Small intestine (tissue), 7 donors: ENCODE data around the gene ST7. TPM values are rescaled to one million over a fixed set of nuclear protein-coding genes. Genes with fewer than 3 reads are reported as not detected.

ENCODE experiments used
- DNase-seq, 2 donors: peaks; one replicate each; pipeline versions ENCODE4 v3.0.0 to v3.0.0-alpha.2; 2013
- FAIRE-seq: peaks from 2 replicates; lab custom pipeline; 2012; peaks lifted over from hg19 to GRCh38; lab: Jason Lieb, UNC
- H3K27ac ChIP-seq, 3 donors: one replicate each; pipeline ENCODE4 v1.5.1; 2013; ENCODE audit warnings: low read length in 2 of 3, mild to moderate bottlenecking in 2 of 3, control low read depth in 1 of 3, inconsistent platforms in 1 of 3, low read depth in 1 of 3, moderate library complexity in 1 of 3
- H3K27me3 ChIP-seq, 3 donors: one replicate each; pipeline ENCODE4 v1.6.1; 2013; ENCODE audit warnings: low read length in 3 of 3, inconsistent platforms in 1 of 3; ENCODE audit not compliant: control insufficient read depth in 3 of 3, insufficient read depth in 3 of 3
- H3K36me3 ChIP-seq, 3 donors: one replicate each; pipeline ENCODE4 v1.6.1; 2013; ENCODE audit warnings: low read length in 3 of 3, inconsistent platforms in 1 of 3, low read depth in 1 of 3, mild to moderate bottlenecking in 1 of 3, moderate library complexity in 1 of 3; ENCODE audit not compliant: control insufficient read depth in 3 of 3, insufficient read depth in 2 of 3
- H3K4me1 ChIP-seq, 3 donors: one replicate each; pipeline ENCODE4 v1.6.1; 2013; ENCODE audit warnings: low read length in 2 of 3, inconsistent platforms in 1 of 3, low read depth in 1 of 3, mild to moderate bottlenecking in 1 of 3, moderate library complexity in 1 of 3; ENCODE audit not compliant: control insufficient read depth in 3 of 3, insufficient read depth in 2 of 3
- H3K4me3 ChIP-seq, 3 donors: one replicate each; pipeline ENCODE4 v1.5.1; 2013; ENCODE audit warnings: low read length in 3 of 3, control low read depth in 1 of 3, inconsistent platforms in 1 of 3, low read depth in 1 of 3, mild to moderate bottlenecking in 1 of 3, moderate library complexity in 1 of 3
- H3K9me3 ChIP-seq, 2 donors: one replicate each; pipeline ENCODE4 v1.6.1; 2013; ENCODE audit warnings: low read depth in 1 of 2, low read length in 1 of 2; ENCODE audit not compliant: control insufficient read depth in 2 of 2, insufficient read depth in 1 of 2
- WGBS, 3 donors: extraction: QIAGEN DNeasy Blood & Tissue Kit; methylation state at CpG; one replicate each; pipeline ENCODE4 v1.1.7; 2013; 5-methylcytosine and 5-hydroxymethylcytosine counted together
- polyA plus RNA-seq, 4 donors: library from polyadenylated mRNA; stranded (reverse) in 3 of 4; unstranded in 1 of 4; fragments of 200-250 nt in 3 of 4; fragments of 120-200 nt in 1 of 4; gene quantifications; one replicate each; pipeline versions ENCODE4 v1.2.1 to v1.2.3, GENCODE V29; 2013
- donor health status: healthy with polysubstance abuse.
- donor health status: control.
- donor health status: control.
- donor health status: Bipolar disorder and iron deficiency.
- donor health status: healthy.

ST7 gene
- polyA plus RNA-seq, 4 donors = 8.3 to 27.7 (median 13.0) TPM

- Histone ChIP-seq H3K27me3 (no peaks in the 10 kb centered on the region), H3K36me3 (no peaks in the 10 kb centered on the region), H3K4me1 (peaks cover 0 to 3% (median 0%) of the 10 kb centered on the region in 3 donors), H3K4me3 (no peak overlapping the region), H3K9me3 (no peaks in the 10 kb centered on the region), H3K27ac (no peak overlapping the region)
- FAIRE-seq = no peak
- 74 to 92% (median 83%) methylated on average over 6 of the region's 6 CpGs for WGBS, 3 donors
- DNase-seq = no peak
These were observed 57.3 kb downstream of the ST7 start for GRCh38 chr7:117010375-117011133.

- DNase-seq = no peak
- H3K4me3 ChIP-seq = no peak overlapping the region
- H3K27ac ChIP-seq = no peak overlapping the region
- FAIRE-seq = no peak
- 63 to 75% (median 68%) methylated on average over 6 of the region's 6 CpGs for WGBS, 3 donors
- no peaks in the 10 kb centered on the region for H3K27me3 ChIP-seq
- no peaks in the 10 kb centered on the region for H3K36me3 ChIP-seq
- peaks cover 0 to 3% (median 0%) of the 10 kb centered on the region in 3 donors for H3K4me1 ChIP-seq
- no peaks in the 10 kb centered on the region for H3K9me3 ChIP-seq
These were observed 58.3 kb downstream of the ST7 start for GRCh38 chr7:117011419-117012260.

GRCh38 chr7:117012284-117012683 lies 59.0 kb downstream of the ST7 start:
- peaks cover 0 to 3% (median 0%) of the 10 kb centered on the region in 3 donors for H3K4me1 ChIP-seq
- 63 to 74% (median 74%) methylated on average over 2 of the region's 2 CpGs for WGBS, 3 donors
- H3K4me3 ChIP-seq = no peak overlapping the region
- H3K9me3 ChIP-seq = no peaks in the 10 kb centered on the region
- no peaks in the 10 kb centered on the region for H3K36me3 ChIP-seq
- DNase-seq (no peak), FAIRE-seq (no peak)
- no peak overlapping the region for H3K27ac ChIP-seq
- H3K27me3 ChIP-seq = no peaks in the 10 kb centered on the region

DNA sequence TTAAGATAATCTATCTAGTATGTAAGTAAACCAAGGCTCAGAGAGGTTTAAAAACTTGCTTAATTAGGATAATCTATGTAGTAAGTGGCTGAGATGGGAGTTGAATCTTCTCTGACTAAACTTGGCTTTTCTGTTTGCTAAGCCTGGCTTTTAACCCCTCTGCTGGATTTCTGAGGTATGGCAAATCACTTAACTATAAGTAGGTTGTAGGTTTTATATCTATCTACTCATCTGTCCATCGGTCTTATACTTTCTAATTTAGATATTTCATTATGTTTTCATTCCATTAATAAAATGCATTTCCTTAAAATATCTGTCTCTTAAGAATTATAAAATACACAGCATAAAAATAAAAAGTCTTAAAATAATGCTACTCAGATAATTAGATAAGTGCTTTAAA lies 59.4 kb downstream of the ST7 start:
- WGBS, 3 donors = 53 to 78% (median 73%) methylated on average over 1 of the region's 1 CpG
- DNase-seq = peak in 1 of 2 donors; percentile 14
- H3K4me3 ChIP-seq = no peak overlapping the region
- H3K27ac ChIP-seq = no peak overlapping the region
- H3K9me3 ChIP-seq = no peaks in the 10 kb centered on the region
- H3K4me1 ChIP-seq = peaks cover 0 to 3% (median 0%) of the 10 kb centered on the region in 3 donors
- no peaks in the 10 kb centered on the region for H3K36me3 ChIP-seq
- no peaks in the 10 kb centered on the region for H3K27me3 ChIP-seq
- FAIRE-seq = peak; percentile 23

GRCh38 chr7:117014099-117014656 lies 60.9 kb downstream of the ST7 start:
- Histone ChIP-seq H3K27ac (no peak overlapping the region), H3K4me1 (peaks cover 0 to 3% (median 0%) of the 10 kb centered on the region in 3 donors), H3K27me3 (no peaks in the 10 kb centered on the region), H3K36me3 (no peaks in the 10 kb centered on the region), H3K9me3 (no peaks in the 10 kb centered on the region), H3K4me3 (no peak overlapping the region)
- FAIRE-seq = no peak
- WGBS, 3 donors = 55 to 74% (median 57%) methylated on average over 2 of the region's 2 CpGs
- no peak for DNase-seq

DNA sequence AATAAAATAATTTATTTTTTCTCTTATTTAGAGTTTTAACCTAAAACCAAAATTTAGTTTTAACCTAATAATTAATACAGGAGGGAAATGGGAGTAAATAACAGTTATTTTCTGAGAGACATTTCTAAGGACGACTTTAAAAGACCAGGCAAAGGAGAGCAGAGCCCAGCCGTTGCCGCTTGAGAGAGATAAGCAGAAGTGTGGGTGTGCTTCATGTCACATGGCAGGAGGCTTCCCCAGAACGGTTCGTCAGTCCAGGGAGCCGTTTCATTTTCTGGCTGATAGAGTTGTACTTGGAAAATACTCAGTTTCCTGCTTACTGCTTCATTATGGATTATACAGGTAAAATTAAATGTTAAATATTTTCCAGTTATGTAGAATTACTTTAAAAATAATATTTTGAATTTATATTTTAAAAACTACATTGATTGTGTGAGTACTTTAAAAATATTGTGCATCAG lies 61.4 kb downstream of the ST7 start:
- Histone ChIP-seq H3K4me1 (peaks cover 0 to 3% (median 0%) of the 10 kb centered on the region in 3 donors), H3K27ac (no peak overlapping the region), H3K27me3 (no peaks in the 10 kb centered on the region), H3K9me3 (no peaks in the 10 kb centered on the region), H3K36me3 (no peaks in the 10 kb centered on the region), H3K4me3 (no peak overlapping the region)
- WGBS, 3 donors = 0 to 9% (median 5%) methylated on average over 6 of the region's 6 CpGs
- no peak for FAIRE-seq
- DNase-seq = peak; percentile 64 to 68

- H3K9me3 ChIP-seq = no peaks in the 10 kb centered on the region
- H3K4me3 ChIP-seq = no peak overlapping the region
- no peak for FAIRE-seq
- H3K27ac ChIP-seq = no peak overlapping the region
- WGBS, 3 donors = 80 to 86% (median 84%) methylated on average over 4 of the region's 4 CpGs
- no peaks in the 10 kb centered on the region for H3K4me1 ChIP-seq
- no peaks in the 10 kb centered on the region for H3K36me3 ChIP-seq
- H3K27me3 ChIP-seq = no peaks in the 10 kb centered on the region
- no peak for DNase-seq
These were observed 62.2 kb downstream of the ST7 start for GRCh38 chr7:117015258-117016184.
